NCI-H2227 (cell line): ENCODE data around the gene EDC4.
A peak's percentile ranks its signal among the peaks of the same experiment; 100 is the strongest.
"Not testable (repeated sequence)": the region's sequence is repeated elsewhere in the genome, so short reads cannot be mapped to it uniquely, and the experiment has no call there.

Experiments
- DNase-seq: peaks from one replicate; lab custom pipeline; 2025; ENCODE audit not compliant: unreplicated experiment; lab: John Stamatoyannopoulos, UW

Gene EDC4

GRCh38 chr16:67909056-67909742, 36.3 kb downstream of the EDC4 start:
- DNase-seq = no peak

DNA sequence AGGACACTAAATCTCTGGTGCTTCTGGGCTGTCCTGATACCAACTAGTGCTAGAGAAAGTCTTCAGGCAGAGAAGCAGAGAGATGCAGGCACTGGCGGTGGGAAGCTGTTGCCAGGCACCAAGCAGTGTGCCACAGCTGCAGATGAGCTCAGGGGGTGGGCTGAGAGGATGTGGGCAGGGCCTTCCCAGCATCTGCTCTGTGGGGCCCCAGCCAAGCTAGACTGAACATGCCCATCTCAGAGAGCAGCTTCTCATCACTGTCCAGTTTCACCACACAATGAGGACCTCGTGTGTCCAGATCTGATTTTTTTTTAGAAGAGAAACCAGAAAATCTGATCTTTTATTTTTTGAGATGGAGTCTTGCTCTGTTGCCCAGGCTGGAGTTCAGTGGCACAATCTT, 37.3 kb downstream of the EDC4 start:
- DNase-seq = peak; percentile 56

- no peak for DNase-seq
Observed at GRCh38 chr16:67914758-67915495, 42.1 kb downstream of the EDC4 start.

DNA sequence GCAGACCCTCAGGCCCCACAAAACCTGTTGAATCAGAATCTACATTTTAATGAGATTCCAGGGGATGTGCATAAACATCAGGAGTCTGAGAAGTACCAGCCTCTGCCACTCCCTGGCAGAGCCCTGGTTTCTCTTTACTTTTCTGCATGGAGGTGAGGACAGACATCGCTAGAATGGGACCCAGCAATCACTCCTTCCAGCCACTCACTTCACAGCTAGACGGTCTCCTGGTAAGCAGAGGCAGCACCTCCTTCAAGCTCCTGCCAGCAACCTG, 42.6 kb downstream of the EDC4 start:
- DNase-seq = not testable (repeated sequence)

DNA sequence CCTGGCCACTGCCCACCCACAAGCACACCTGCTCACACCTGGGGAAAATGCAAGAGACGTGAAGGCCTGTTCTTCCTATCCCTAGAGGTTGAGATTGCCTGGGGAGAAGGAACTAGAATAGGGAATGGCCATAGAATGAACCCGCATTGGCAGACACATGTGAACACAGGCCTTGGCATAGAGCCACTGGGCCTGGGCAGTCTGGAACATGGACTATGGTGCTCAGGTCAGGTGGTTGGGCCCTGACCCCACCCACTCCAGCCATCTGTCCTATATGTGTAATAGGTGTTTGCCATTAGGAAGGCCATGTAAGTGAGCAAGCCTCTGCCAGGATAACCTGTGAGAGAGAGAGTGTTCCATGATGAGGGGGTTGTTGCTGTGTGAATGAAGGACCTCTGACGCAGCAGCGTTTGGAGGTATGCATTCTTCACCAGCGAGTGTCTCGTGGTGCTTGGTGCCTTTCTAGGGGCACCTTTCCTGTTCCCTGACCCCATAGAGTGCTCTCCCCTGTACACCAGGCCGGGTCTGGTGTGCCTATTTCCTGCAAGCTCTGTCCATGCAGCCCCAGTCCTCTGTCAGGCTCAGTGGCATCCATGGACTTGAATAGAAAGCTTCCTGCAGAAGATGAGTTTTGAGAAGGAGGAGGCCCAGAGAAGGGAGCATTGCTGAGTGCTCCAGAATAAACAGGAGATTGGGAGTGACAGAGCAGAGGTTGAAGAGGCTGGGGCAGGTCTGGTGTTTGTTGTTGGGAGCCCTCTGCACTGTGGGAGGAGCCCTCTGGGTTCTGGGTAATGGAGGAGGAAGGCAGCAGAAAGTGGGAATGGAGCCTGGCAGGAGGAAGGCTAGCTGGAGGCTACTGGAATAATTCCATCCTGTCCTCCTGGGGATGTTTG, 43.2 kb downstream of the EDC4 start:
- no peak for DNase-seq

GRCh38 chr16:67917140-67917851, 44.4 kb downstream of the EDC4 start:
- DNase-seq = no peak

GRCh38 chr16:67917852-67918236, 45.0 kb downstream of the EDC4 start:
- DNase-seq = peak; percentile 12

- DNase-seq = no peak
Observed at GRCh38 chr16:67919622-67920221, 46.9 kb downstream of the EDC4 start.

DNA sequence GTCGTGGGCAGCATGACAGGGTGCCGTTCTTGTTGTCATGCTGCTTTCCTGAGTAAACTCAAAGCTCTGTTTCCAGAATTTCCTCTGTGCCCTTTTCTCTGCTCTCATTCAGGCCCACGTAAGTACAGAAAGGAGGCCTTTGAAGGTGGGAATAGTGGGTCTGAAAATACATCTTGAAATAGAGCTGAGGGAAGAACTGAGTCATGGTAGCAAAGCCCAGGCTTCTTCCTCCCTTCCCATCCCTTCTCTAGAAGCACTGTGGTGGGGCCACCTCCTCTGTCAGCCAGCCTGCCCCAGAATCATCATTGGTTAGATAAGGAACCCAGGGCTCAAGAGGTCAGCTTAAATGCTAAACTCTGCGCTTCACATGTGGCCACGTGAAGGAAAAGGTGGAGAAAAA, 49.4 kb downstream of the EDC4 start:
- DNase-seq = no peak

- DNase-seq = no peak
Observed at GRCh38 chr16:67922740-67923139, 49.9 kb downstream of the EDC4 start.

GRCh38 chr16:67923414-67924116, 50.7 kb downstream of the EDC4 start:
- DNase-seq = no peak

DNA sequence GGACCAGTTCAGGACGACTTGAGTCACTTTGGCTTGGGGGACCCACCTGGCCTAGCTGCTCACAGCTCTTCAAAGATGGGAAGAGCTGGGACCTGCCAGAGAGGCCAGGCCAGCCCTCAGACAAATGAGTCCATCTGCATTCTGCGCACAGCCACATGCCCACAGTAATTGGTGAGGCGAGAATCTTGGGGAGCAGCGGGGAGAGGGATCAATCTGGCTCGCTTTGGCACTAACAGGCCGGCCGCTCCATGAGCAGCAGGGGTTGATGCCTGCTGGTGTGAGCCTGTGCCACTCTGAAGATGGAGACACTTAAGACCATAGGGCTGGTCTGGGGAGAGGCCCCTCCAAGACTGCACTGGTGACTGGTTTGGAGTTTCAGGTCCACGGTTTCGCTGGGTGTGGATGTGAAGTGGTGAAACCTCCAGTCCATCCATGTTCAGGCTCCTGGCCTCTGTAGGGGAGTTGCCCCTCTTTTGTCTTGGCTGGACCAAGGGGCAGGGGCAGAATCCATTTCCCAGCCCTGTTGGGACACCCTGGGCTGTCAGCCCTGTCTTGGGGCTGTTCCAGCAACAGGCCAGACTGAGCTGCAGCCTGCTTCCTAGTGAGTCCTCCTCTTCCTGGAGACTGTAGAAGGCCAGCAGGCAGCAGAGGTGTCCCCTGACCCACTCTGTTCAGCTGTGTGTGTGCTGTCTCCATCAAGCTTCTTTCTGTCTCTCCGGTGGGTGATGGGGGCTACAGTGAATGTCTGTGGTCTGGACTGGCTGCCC, 51.5 kb downstream of the EDC4 start:
- no peak for DNase-seq

GRCh38 chr16:67926181-67926750, 53.4 kb downstream of the EDC4 start:
- DNase-seq = peak; percentile 33

- no peak for DNase-seq
Observed at GRCh38 chr16:67927131-67927941, 54.5 kb downstream of the EDC4 start.

DNA sequence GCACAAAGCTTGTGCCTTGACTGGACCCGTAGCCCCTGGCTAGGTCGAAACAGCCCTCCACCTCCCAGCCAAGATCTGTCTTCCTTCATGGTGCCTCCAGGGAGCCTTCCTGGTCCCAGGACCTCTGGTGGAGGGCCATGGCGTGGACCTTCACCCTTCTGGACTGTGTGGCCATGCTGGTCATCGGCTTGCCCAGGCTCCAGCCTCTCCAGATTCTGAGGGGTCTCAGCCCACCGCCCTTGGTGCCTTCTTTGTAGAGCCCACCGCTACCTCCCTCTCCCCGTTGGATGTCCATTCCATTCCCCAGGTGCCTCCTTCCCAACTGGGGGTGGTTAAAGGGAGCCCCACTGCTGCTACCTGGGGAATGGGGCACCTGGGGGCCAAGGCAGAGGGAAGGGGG, 55.3 kb downstream of the EDC4 start:
- DNase-seq = no peak

DNA sequence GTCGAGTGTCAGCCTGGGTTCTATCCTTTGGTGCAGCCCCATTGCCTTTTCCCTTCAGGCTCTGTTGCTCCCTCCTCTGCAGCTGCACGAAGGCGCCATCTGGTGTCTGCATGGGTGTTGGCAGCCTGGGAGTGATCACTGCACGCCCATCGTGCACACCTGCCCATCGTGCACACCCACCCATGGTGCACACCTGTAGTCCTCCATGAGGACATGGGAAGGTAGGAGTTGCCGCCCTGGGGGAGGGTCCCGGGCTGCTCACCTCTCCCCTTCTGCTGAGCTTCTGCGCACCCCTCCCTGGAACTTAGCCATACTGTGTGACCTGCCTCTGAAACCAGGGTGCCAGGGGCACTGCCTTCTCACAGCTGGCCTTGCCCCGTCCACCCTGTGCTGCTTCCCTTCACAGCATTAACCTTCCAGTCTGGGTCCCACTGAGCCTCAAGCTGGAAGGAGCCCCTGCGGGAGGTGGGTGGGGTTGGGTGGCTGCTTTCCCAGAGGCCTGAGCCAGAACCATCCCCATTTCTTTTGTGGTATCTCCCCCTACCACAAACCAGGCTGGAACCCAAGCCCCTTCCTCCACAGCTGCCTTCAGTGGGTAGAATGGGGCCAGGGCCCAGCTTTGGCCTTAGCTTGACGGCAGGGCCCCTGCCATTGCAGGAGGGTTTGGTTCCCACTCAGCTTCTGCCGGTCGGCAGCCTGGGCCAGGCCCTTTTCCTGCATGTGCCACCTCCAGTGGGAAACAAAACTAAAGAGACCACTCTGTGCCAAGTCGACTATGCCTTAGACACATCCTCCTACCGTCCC, 55.9 kb downstream of the EDC4 start:
- DNase-seq = peak; percentile 68

GRCh38 chr16:67930191-67930590, 57.3 kb downstream of the EDC4 start:
- no peak for DNase-seq
